ENCODE results near the gene ACVRL1. TPM values are rescaled to one million over a fixed set of nuclear protein-coding genes. Genes with fewer than 3 reads are reported as not detected.

ACVRL1 gene
- total and polyA plus RNA-seq, 8 donors = 74.2 to 173 (median 95.8) TPM

DNA sequence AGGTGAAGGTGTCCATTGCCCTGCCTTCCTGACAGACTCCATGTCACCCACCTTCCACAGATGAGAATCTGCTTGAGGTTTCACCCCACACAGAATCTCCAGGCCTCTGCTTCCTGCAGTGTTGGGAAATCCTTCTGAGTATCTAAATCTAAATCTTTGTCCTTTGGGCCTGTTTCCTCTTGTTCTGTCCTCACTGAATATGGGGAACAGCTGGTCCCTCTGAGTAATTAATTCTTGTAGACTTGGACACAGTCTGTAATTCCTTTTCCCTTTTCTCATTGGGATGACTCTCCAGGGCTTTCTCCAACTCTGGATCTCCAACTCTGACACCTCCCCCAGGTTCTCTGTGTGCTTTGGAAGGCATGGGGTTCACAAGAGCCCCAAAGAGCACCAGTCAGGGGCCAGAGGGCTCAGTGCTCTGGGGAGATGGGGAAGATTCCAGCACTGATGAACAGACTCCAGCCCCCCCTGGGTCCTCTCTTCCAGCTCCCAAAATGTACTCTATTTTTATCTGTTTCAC lies 2.3 kb upstream of the ACVRL1 start:
- H3K4me1 ChIP-seq = peaks cover 12 to 43% of the 10 kb centered on the region in 2 donors
- intact Hi-C loops (cut with DNase I) = no loop called here

DNA sequence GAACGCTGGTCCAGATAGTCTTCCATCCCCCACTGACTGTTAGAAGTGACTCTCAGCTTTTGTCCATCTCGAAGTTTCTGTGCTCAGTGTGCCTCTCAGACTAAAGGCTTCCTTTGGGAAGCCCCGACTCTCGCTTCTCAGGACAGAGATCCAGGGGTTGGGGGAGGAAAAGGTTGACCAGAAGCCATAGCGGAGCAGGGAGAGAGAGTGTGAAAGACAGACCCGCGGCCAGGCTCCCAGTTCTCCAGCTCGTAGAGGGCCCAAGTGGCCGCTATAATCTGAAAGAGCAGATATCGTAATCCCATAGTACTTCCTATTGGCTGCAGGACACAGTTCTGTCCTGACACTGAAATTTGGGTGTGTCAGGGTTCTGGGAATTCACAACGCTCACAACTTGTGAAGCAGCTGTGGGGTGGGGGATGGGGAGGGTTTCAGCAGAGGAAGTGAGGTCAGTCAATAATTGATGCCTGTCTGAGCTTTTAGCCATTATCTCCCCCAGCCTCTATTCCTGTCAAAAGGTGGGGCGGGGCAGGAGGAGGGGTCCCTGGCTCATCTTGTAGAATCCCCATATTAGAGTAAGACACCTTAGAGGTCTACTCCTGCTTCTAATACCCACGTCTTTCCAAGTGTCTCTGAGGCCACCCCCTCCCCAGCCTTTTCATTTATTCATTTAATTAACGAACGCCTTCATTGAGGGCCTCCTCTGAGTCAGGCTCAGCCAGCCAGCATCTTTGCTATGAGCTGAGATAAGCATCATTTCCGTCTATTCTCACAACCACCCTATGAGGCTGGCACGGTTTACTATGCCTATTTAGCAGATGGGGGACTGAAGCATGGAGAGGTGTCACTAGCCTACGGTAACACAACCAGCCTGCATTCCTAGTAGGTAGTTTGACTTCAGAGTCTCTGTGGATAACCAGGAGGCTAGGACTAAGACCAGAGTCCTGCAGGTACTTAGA lies 1.6 kb upstream of the ACVRL1 start:
- TF ChIP-seq, protein P1, sequence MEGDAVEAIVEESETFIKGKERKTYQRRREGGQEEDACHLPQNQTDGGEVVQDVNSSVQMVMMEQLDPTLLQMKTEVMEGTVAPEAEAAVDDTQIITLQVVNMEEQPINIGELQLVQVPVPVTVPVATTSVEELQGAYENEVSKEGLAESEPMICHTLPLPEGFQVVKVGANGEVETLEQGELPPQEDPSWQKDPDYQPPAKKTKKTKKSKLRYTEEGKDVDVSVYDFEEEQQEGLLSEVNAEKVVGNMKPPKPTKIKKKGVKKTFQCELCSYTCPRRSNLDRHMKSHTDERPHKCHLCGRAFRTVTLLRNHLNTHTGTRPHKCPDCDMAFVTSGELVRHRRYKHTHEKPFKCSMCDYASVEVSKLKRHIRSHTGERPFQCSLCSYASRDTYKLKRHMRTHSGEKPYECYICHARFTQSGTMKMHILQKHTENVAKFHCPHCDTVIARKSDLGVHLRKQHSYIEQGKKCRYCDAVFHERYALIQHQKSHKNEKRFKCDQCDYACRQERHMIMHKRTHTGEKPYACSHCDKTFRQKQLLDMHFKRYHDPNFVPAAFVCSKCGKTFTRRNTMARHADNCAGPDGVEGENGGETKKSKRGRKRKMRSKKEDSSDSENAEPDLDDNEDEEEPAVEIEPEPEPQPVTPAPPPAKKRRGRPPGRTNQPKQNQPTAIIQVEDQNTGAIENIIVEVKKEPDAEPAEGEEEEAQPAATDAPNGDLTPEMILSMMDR (IDR thresholded peaks at IDR 0.05) = no peak
- Histone ChIP-seq H3K27ac (peak overlapping the region; percentile 87), H3K9me3 (no peaks in the 10 kb centered on the region), H3K27me3 (peaks cover 12 to 35% of the 10 kb centered on the region in 2 donors), H3K36me3 (no peaks in the 10 kb centered on the region), H3K4me3 (peak overlapping the region in 1 of 2 donors; percentile 51), H3K4me1 (peaks cover 17 to 51% of the 10 kb centered on the region in 2 donors)
- DNase-seq (peak in 3 of 4 donors; percentile 40 to 74 (median 69)), ATAC-seq (peak; percentile 67)
- intact Hi-C loops (cut with DNase I) = no loop called here

More for the DNA sequence above, 2.3 kb upstream of the ACVRL1 start:
- H3K27ac ChIP-seq = peak overlapping the region; percentile 87
- DNase-seq = peak in 1 of 4 donors; percentile 25
- no peaks in the 10 kb centered on the region for H3K9me3 ChIP-seq
- H3K36me3 ChIP-seq = no peaks in the 10 kb centered on the region
- TF ChIP-seq, protein P1 (IDR thresholded peaks at IDR 0.05) = no peak
- H3K4me3 ChIP-seq = no peak overlapping the region
- H3K27me3 ChIP-seq = peaks cover 12 to 35% of the 10 kb centered on the region in 2 donors
- ATAC-seq = peak; percentile 16

DNA sequence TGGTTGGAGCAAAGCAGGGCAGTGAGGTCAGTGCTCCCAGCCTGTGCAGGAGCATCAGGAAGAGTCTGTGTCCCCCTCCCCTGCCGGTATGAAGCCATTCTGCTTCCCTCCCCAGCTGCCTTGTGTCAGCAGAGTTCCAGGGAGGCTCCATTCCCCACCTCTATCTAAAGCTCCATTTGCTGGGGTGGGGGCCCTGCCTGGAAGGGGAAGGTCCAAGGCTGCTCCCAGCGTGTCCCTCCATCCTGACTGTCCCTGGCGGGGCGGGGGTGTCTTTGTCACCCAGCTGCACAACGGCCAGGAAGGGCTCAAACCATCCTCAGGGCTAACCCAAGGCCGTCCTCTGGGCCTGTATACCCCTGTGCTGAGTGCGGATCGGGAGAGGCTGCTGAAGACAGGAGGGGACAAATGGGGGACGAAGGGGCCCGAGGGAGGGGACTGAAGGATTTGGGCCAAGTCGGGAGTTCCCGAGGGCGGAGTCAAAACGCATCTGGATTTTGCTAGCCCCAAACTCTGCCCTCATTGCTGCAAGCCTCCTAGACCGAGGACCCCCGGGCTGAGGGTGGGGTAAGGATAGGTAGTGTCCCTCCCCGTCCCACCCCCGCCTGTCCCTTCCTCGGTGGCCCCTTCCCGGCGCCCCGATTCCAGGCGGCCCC lies 748 bp upstream of the ACVRL1 start:
- Histone ChIP-seq H3K9me3 (no peaks in the 10 kb centered on the region), H3K27ac (peak overlapping the region; percentile 87), H3K27me3 (peaks cover 12 to 35% of the 10 kb centered on the region in 2 donors), H3K4me3 (peak overlapping the region; percentile 51 to 52), H3K4me1 (peaks cover 22 to 57% of the 10 kb centered on the region in 2 donors), H3K36me3 (no peaks in the 10 kb centered on the region)
- TF ChIP-seq, protein P1 (IDR thresholded peaks at IDR 0.05) = no peak
- peak in 2 of 4 donors; percentile 32 to 56 for DNase-seq
- ATAC-seq = peak; percentile 13
- intact Hi-C loops (cut with DNase I) = no loop called here

DNA sequence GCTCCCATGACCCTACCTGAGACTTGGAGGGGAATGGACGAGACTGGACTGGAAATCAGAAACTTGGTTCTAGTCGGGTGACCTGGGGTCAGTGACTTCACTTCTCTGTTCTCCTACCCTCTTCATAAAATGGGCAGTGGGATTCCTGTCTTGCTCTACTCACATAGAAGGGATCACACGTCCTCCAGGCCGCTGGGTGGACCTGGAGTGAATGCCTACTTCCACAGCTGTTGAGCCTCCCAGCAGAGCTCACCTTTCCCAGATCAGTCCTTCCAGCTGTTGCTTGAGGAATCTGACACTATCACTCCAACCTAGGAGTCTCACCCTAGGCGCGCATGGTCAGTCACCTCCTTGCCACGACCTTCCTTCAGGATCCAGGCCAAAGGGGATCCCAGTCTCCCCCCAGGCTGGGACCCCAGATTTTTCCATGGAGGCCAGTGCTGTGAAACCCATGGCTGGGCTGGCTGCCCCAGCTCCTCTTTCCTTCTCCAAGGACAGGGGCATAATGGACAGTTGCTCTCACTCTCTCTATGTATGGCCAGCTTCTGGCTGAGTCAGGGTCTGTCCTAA lies 637 bp downstream of the ACVRL1 start:
- no peaks in the 10 kb centered on the region for H3K36me3 ChIP-seq
- no peaks in the 10 kb centered on the region for H3K9me3 ChIP-seq
- H3K27me3 ChIP-seq = peaks cover 12 to 35% of the 10 kb centered on the region in 2 donors
- peaks cover 28 to 69% of the 10 kb centered on the region in 2 donors for H3K4me1 ChIP-seq
- ATAC-seq (no peak), DNase-seq (no peak)
- peak overlapping the region; percentile 51 to 52 for H3K4me3 ChIP-seq
- intact Hi-C loops (cut with DNase I) = no loop called here
- peak overlapping the region; percentile 87 for H3K27ac ChIP-seq
- TF ChIP-seq, protein P1 (IDR thresholded peaks at IDR 0.05) = no peak
